HG03025 (cell line): ENCODE results near the gene CHRNA4.

Experiments
- ATAC-seq: cut with Tn5 transposase; IDR thresholded peaks from one replicate; pipeline ENCODE4 v1.9.1; 2021; ENCODE audit warnings: mild to moderate bottlenecking, moderate library complexity; ENCODE audit not compliant: unreplicated experiment, low FRiP score

CHRNA4 gene

DNA sequence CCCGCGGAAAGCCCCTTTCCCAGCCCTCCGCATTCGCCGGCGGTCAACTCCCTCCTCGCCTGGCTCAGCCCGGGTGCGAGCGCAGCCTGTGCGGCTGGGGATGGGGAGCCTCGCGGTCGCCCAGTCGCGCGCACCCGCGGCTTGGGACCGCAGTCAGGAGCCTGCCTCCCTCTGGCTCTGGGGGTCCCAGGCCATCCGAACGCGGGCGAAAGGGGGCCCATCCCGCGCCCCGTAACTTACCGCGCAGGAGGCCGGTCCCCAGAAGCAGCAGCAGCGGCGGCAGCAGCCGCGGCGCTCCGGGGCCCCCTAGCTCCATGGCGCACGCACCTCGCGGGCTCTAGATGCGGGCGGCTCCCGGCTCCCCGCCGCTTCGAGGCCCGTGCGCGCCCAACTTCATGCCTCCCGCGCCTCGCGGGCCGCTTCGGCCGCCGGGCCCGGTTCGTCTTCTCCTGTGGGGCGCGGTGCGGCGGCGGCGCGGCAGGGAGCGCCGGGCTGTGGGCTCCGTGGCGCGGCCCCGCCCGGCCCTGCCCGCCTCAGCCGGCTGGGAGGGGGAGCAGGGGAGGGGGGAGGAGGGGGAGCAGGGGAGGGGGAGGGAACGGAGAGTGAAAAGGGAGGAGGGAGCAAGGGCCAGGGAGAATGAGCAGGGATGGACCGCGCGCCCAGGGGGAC lies at the start of gene CHRNA4:
Gene CHRNA4, minus strand, starts transcription at position 500 of the 669 bp plus-strand sequence. Its CDS starts 184 bp downstream, at position 316.
- ATAC-seq, result no peak

DNA sequence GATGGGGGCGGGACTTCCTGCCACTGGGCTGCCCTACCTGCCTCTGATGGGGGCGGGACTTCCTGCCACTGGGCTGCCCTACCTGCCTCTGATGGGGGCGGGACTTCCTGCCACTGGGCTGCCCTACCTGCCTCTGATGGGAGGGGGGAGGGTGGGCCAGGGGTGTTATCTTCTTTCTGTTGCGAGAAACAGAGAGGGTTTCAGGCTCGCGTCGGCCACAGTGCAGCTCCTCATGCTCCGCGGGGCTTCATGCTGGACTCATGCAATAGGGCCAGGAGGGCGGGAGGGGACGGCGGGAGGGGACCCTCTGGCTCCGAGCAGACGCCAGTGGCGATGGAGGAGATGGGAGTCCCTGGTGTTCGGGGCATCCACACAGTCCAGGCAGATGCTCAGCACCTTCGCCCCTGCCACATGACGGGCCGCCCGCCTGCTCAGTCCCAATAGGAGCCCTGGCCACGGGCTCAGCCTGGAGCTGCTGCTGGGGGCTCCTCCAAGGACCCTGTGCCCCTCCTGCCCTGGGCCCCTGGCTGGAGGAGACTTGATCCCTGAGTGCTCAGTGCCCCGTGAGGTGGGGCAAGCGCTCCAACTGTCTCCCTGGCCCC lies 48.8 kb upstream of the CHRNA4 start:
- no peak for ATAC-seq

DNA sequence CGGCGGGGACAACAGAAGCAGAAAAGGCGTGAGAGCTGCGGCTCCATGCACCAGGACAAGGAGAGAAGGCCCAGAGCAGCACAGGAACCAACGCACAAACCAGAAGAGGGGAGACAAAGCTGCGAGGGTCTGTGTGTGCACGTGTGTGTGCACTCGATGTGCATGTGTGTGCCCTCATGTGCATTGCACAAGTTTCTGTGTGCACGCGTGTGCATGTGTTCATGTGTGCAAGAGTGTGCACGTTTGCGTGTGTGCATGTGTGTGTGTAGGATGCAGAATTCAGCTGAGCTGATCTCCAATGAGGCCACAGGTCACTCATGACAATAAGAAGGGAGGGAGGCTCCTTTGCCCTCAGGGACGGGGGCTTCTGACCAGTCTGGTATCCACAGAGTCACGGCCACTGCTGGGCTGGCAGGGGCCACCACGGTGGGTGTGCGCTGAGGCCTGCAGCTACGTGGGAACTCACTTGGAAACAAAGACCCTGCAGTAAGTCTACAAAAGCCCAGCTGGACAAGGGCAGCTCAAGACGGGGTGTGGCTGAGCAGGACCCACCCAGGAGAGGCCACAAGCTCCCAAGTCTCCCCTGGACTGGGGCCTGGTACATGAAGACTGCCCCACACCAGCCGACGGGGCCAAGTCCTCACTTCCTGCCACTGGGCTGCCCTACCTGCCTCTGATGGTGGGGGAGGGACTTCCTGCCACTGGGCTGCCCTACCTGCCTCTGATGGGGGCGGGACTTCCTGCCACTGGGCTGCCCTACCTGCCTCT lies 48.1 kb upstream of the CHRNA4 start:
- ATAC-seq, result no peak

DNA sequence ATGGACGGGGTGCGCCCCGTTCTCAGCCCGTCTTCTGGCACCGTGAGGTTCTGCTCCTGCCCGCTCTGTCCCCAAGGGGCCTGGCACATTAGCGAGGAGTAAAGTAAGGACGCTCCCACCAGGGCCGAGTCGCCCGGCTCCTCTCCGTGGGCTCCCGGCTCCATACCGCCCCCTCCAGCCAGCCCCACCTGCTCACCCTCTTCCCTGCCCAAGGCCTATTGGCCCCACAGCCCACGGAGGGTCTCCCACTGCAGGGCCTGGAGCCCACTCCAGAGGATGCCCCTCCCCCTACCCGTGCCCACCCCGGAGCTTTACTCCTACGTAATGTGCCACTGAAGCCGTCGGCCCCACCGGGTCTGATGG lies 47.5 kb upstream of the CHRNA4 start:
- no peak for ATAC-seq

DNA sequence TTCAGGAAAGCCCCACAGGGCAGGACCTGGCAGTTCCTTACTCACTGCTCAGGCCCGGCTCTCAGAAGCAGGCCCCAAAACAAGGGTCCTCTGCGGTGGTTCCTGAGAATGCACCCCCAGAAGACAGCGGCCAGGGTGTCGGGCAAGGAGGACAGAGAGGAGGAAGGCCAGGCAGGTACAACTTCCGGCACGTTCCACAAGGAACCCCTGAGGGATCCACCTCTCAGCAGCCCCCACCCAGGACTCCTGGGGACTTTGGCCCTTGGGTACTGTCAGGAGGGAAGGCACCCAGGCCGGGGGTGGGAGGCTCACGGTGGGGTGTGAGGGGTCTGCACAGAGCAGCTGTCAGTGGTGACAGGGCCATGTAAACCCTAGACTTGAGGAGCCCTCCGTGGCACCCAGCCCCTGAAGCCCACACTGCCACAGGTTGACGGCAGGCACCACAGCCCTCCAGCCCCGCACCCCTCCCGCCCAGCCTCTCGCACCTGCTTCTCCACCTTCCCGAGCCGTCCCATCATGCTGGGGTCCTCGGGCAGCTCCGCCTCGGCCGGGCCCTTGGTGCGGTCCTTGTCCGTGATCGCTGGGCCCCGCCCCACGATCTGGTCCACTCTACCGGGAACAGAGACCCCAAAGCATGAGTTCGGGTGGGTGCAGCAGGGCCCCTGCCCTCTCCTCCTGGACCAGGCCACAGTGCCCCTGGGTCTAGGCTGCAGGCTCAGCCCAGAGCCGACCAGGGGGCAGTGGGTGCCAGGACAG lies 47.0 kb upstream of the CHRNA4 start:
- no peak for ATAC-seq

DNA sequence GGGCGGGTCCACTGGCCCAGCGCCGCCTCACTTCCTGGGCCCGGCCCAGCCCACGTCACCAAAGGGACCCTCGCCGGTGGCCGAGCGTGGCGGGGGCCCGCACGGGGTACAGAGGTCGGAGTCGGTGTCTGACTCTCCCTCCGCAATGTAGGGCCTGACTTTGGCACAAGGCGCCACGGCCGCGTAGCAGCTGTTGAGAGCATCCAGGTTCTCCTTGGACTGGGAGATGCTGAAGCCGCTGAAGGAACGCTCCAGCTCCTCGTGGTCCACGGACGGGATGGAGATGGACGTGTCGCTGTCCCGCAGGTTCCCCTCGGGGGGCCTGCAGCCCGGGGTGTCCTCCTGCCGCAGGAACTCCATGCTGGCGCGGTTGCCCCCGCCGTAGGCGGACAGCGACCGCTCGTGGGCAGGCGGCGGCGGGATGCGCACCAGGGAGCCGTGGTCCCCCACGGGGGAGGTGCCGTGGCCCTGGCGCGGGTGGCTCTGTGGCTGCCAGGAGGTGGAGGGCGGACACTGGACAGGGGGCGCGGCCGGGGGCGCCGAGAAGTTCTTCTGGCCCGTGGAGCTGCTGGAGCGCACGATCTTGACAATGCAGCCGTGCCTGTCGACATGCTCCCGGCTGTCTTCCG lies 45.6 kb upstream of the CHRNA4 start:
- no peak for ATAC-seq

DNA sequence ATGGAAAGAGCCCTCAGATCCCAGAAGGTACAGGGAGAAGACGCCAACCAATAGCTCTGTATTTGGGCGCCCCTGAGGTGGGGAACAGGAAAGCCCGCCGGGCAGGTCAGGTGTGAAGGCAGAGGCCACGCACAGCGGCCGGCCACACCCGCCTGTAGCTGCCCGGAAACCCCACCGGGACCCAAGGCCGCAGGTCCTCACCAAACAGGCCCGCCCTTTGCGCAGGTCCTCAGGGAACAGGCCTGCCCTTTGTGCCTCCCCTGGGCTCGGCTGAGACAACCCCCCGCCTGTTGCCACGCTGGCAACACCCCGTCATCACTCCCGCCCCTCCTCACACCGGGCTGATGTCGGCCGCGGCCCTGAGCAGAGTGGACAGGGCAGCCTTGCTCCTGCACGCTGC lies 44.9 kb upstream of the CHRNA4 start:
- no peak for ATAC-seq

DNA sequence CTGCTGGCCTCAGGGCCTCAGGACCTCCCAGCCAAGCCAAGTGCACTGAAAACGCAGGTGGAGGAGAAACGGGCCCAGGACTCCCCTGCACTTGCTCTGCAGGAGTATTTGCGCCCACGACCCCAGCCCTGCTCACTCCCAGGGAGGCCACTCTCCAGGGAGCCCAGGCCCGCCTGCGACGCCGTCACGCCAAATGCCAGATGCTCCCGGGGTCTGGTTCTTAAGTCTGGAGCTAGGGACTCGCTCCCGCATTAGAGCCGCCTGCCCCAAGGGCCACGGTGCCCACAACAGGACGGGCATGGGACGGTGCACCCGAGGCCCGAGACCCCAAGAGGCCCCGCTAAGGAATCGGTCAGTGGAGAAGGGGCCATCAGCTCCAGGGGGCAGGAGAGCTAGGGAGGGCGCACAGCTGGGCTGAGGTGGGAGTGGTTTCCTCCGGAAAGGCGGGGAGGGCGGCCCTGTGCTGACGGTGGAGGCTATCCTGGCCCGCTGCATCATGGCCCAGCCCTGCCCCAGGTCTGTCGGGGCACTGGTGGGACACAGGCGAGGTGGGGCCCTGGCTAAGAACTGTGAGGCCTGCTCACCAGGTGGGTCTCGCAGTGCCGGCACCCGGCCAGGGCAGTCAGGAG lies 44.1 kb upstream of the CHRNA4 start:
- ATAC-seq, result no peak

DNA sequence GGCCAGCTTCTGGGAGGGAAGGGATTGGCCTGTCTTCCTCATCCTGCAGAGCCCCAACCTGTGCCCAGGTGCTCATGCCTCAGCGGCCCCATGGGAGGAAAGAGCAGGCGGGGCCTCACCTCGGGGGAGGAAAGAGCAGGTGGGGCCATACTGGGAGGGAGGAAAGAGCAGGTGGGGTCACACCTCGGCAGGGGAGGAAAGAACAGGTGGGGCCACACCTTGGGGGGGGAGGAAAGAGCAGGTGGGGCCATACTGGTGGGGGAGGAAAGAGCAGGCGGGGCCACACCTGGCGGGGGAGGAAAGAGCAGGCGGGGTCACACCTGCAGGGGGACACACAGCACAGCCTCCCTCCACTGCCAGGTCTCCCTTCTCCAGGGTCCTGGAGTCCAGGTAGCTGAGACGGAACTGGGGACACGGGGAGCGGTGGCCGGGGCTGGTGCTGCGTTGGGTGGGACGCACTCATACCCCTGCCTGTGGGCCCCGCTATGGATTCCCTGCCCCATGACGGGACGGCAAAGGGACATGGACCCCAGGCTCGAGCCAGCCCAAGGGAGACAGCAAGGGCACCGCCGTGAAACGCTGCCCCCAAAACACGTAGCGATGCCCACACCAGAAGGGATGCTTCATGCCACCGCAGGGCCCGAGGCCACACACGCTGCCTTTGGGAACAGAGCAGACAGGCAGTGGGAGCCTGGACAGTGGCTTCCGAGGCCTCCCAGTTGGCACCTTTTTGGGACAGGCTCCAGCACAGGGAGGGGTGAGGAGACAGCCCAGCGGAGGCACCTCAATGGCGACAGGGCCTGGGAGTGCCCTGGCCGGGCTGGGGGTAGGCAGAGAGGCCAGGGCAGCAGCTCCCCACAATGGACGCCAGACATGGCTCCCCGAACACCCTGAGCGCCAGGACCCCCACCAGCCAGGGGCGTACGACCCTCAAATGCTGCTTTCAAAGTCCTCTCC lies 43.3 kb upstream of the CHRNA4 start:
- ATAC-seq, result no peak

DNA sequence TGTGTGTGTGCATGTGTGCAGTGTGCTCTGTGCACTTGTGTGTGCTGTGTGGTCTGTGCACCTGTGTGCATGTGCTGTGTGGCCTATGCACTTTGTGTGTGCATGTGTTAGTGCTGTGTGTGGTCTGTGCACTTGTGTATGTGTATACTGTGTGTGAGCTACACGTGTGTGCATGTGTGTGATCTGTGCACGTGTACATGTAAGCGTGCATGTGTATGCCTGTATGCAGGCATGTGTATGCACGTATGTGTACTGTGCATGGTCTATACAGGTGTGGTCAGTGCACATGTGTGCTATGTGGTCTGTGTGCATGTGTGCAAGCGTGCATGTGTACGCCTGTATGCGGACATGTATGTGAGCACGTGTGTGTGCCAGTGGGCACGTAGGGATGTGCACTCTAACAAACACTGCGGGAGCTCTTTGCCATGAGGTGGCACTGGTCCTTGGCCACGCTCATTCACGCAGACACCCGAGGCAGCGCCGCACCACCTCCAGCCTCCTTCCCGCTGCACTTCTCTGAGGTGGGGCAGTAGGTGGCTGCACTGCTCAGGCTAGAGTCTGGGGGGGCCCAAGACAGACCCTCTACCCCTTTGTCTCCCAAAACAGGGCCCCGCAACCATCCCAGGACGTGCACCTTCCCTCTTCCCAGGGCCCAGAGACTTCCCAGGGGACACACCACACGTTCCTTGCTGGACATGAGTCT lies 42.4 kb upstream of the CHRNA4 start:
- ATAC-seq, result no peak

DNA sequence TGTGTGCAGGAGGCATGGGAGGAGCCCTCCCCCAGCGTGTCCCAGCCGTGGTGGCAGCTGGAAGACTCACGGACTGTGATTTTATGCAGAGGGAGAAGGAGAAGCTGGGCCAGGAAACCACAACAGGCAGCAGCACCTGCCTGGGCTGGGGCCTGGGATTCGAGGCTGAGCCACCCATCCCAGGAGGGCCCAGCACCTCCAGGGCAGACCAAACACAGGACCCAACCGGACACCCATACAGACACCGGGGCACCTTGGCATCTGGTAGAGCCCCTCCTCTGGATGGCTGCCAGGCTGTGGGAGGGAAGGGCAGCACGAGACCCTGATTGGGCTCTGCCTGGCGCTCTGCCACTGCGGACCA lies 41.7 kb upstream of the CHRNA4 start:
- ATAC-seq, result no peak

DNA sequence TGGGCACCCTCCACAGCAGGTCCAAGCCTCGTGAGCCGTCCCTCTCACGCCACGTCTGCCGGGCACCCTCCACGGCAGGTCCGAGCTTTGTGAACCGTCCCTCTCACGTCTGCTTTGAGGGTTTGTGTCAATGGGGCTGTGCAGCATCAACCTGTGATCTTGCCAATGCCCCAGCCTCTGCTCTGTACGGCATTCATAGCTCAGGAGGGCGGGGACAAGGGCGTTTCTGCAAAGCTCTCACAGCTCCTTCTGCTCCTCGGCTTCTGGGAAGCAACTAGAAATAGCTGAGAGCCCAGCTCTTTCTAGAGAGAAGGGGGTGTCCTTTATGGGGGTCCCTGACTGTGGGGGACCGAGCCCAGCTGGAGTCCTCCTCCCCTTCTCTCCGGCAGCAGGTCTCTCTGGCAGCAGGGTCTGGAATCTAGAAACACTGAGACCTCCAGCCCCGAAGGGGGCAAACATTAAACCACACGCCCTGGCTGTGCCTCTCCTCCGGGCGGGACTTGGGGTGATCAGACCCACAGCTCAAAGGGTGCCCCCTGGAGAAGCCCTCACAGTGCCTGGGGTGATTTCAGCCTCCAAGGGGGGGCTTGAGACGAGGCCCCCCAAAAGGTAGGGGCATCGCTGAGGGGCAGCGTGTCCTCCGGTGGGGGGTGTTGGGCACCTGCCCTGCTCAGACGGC lies 41.2 kb upstream of the CHRNA4 start:
- no peak for ATAC-seq

DNA sequence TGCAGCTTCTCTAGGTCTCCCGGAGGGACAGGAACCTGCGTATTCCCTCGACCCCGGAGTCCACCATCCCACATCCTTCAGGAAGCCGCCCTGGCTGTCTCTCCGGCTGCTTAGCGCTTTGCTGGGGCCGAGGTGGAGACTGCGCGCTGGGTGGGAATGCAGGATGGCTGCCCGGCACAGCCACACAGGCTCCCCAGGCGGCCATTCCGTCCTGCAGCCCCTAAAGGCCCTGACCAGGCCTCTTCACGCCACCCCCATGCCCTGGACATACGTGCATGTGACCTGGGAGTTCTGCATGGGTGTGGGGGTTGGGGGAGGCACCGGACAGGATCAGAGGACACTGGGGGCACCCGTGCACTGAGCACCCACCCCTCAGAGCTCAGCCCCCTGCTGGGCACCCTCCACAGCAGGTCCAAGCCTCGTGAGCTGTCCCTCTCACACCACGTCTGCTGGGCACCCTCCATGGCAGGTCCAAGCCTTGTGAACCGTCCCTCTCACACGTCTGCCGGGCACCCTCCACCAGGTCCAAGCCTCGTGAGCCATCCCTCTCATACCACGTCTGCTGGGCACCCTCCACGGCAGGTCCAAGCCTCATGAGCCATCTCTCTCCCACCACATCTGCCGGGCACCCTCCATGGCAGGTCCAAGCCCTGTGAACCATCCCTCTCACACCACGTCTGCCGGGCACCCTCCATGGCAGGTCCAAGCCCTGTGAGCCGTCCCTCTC lies 40.4 kb upstream of the CHRNA4 start:
- no peak for ATAC-seq

DNA sequence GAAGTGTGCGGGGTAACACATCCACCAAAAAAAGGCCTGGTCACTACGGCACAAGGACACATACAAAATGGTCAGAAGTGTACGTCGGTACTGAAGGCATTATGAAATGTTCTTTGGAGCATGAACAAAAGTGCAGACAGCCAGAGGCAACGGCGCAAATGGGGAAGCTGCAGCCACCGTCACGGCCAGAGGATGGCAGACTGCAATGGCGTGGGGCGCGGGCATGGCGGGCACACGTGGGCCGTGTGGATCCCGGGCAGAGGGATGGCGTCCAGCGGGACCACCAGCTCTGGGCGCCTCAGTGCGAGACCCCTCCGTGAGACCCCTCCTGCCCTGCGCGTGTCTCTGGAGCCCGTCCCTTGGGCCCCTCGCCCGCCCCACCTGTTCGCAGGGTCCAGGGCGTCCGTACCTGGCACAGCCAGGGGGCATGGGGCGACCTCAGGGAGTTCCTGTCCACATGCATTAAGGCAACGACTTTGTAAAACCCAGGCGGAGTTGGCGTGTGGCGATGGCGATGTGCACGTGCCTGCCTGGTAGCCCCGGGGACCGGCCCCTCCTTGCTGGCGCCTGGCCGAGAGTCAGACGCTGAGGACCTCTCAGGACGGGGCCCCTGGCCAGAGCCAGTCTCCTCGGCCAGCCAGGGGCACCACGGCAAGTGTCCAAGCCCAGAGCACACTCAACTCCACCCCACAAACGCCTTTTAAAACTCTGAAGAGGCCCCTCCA lies 39.5 kb upstream of the CHRNA4 start:
- ATAC-seq, result no peak

DNA sequence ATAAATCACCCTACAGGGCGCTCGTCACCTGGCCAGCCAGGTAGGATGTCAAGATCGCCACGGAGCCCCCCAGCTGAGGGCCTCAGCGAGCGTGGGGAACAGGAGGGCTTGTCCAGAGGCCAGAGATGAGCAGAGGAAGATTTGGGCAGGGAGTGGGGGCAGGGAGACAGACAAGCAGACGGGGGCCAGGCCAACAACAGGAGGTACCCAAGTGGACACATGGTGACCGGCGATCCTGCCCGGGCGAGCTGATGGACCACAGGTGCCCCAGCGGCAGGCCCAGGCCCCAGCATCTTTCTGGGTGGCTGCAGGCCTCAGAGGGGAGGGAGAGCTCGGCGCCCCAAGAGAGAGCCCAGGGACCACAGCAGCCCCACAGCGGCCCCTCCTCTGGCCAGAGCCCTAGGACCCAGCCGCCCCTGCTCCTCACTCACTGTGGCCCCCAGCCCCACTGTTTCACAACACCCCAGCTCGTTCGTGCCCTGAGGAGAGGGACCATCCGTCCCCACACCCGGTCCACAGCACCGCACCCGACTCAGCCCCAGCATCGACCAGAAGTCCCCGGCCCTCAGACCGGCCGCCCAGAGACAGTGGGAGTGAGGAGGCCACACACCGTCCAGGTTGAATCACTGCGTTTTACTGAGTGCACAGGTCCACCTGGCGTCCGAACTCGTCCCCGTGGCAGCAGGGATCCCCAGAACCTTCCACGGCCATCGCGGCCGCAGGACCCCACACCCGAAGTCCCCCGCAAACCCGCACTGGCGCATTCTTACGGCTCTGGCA lies 38.6 kb upstream of the CHRNA4 start:
- no peak for ATAC-seq
